ENCODE data around the gene CSF1R. TPM values are rescaled to one million over a fixed set of nuclear protein-coding genes. Genes with fewer than 3 reads are reported as not detected.

Gene CSF1R
- total RNA-seq, 4 donors from 2014 or later = 12.3 to 58.0 (median 35.2) TPM

- H3K9me3 ChIP-seq = no peaks in the 10 kb centered on the region
- no peak overlapping the region for H3K4me3 ChIP-seq
- H3K36me3 ChIP-seq = no peaks in the 10 kb centered on the region
- H3K27ac ChIP-seq = no peak overlapping the region
- H3K27me3 ChIP-seq = peaks cover 10% of the 10 kb centered on the region
- no peaks in the 10 kb centered on the region for H3K4me1 ChIP-seq
- WGBS, 2 donors (ENCODE audit: low coverage in 1 of 2) = no CpG with 5 or more reads among the region's 7 CpGs
- no peak for ATAC-seq
- TF ChIP-seq CTCF (IDR thresholded peaks at IDR 0.05) (no peak), EP300 (IDR thresholded peaks at IDR 0.05) (no peak), POLR2AphosphoS5 (IDR thresholded peaks at IDR 0.05) (no peak), POLR2A (IDR thresholded peaks at IDR 0.05) (no peak)
These were observed 21.6 kb downstream of the CSF1R start for GRCh38 chr5:150064681-150065220.

- TF ChIP-seq POLR2AphosphoS5 (IDR thresholded peaks at IDR 0.05) (no peak), CTCF (IDR thresholded peaks at IDR 0.05) (no peak)
- 79% methylated on average over 5 of the region's 5 CpGs; no CpG with 5 or more reads in 1 of the 2 donors for WGBS, 2 donors (ENCODE audit: low coverage in 1 of 2)
- ATAC-seq = no peak
- Histone ChIP-seq H3K36me3 (no peaks in the 10 kb centered on the region), H3K9me3 (no peaks in the 10 kb centered on the region), H3K27me3 (peaks cover 10% of the 10 kb centered on the region), H3K4me3 (no peak overlapping the region), H3K27ac (no peak overlapping the region), H3K4me1 (no peaks in the 10 kb centered on the region)
These were observed 22.7 kb downstream of the CSF1R start for GRCh38 chr5:150063638-150064037.

GRCh38 chr5:150062216-150062922, 24.0 kb downstream of the CSF1R start:
- H3K36me3 ChIP-seq = no peaks in the 10 kb centered on the region
- H3K27ac ChIP-seq = no peak overlapping the region
- H3K27me3 ChIP-seq = peaks cover 10% of the 10 kb centered on the region
- TF ChIP-seq POLR2A (IDR thresholded peaks at IDR 0.05) (no peak), EP300 (IDR thresholded peaks at IDR 0.05) (no peak), POLR2AphosphoS5 (IDR thresholded peaks at IDR 0.05) (no peak), CTCF (IDR thresholded peaks at IDR 0.05) (no peak)
- no peaks in the 10 kb centered on the region for H3K9me3 ChIP-seq
- H3K4me3 ChIP-seq = no peak overlapping the region
- no peak for ATAC-seq
- 80% methylated on average over 1 of the region's 2 CpGs; no CpG with 5 or more reads in 1 of the 2 donors for WGBS, 2 donors (ENCODE audit: low coverage in 1 of 2)
- no peaks in the 10 kb centered on the region for H3K4me1 ChIP-seq

GRCh38 chr5:150061538-150061995, 24.8 kb downstream of the CSF1R start:
- TF ChIP-seq POLR2AphosphoS5 (IDR thresholded peaks at IDR 0.05) (no peak), CTCF (IDR thresholded peaks at IDR 0.05) (no peak), EP300 (IDR thresholded peaks at IDR 0.05) (no peak), POLR2A (IDR thresholded peaks at IDR 0.05) (no peak)
- Histone ChIP-seq H3K36me3 (no peaks in the 10 kb centered on the region), H3K27me3 (peaks cover 6% of the 10 kb centered on the region), H3K27ac (no peak overlapping the region), H3K4me3 (no peak overlapping the region), H3K9me3 (no peaks in the 10 kb centered on the region), H3K4me1 (no peaks in the 10 kb centered on the region)
- no peak for ATAC-seq
- 80 to 88% methylated on average over 1 of the region's 12 CpGs for WGBS, 2 donors (ENCODE audit: low coverage in 1 of 2)

- no peak overlapping the region for H3K4me3 ChIP-seq
- no peaks in the 10 kb centered on the region for H3K9me3 ChIP-seq
- TF ChIP-seq POLR2A (IDR thresholded peaks at IDR 0.05) = no peak
- peaks cover 0 to 8% of the 10 kb centered on the region in 2 donors for H3K36me3 ChIP-seq
- H3K27me3 ChIP-seq = no peaks in the 10 kb centered on the region
- no peak for ATAC-seq
- H3K27ac ChIP-seq = no peak overlapping the region
- no peaks in the 10 kb centered on the region for H3K4me1 ChIP-seq
- 67 to 73% methylated on average over 3 of the region's 7 CpGs for WGBS, 2 donors (ENCODE audit: low coverage in 1 of 2)
These were observed 25.9 kb downstream of the CSF1R start for GRCh38 chr5:150060471-150060870.

Measured in gastroesophageal sphincter (tissue), 4 donors.